Mononuclear cell (primary cell): Measurements from ENCODE around the gene MB21D2. TPM values are rescaled to one million over a fixed set of nuclear protein-coding genes. Genes with fewer than 3 reads are reported as not detected.
"Not testable (repeated sequence)": the region's sequence is repeated elsewhere in the genome, so short reads cannot be mapped to it uniquely, and the experiment has no call there.

Experiments
- H3K27me3 ChIP-seq: 2 replicates; pipeline ENCODE4 v1.6.0; 2011; ENCODE audit warnings: low read length, control low read depth; ENCODE audit not compliant: insufficient read depth
- H3K4me1 ChIP-seq: 2 replicates; pipeline ENCODE4 v1.5.1; 2011; ENCODE audit warnings: mild to moderate bottlenecking, low read length, control low read depth; ENCODE audit not compliant: insufficient read depth
- H3K4me3 ChIP-seq: 2 replicates; pipeline ENCODE4 v1.5.1; 2011; ENCODE audit warnings: mild to moderate bottlenecking, low read length, moderate library complexity
- H3K9me3 ChIP-seq: 2 replicates; pipeline ENCODE4 v1.5.1; 2011; ENCODE audit warnings: low read depth, mild to moderate bottlenecking, control low read depth, low read length
- total RNA-seq: library from RNA; depleted of rRNA; stranded (reverse); fragments of >200 nt; gene quantifications from one replicate; pipeline ENCODE4 v1.2.3, GENCODE V29; 2012

Gene MB21D2
- total RNA-seq, 1 donor = 8.7 TPM

GRCh38 chr3:192867645-192868044 lies 50.0 kb downstream of the MB21D2 start:
- no peaks in the 10 kb centered on the region for H3K27me3 ChIP-seq
- H3K4me1 ChIP-seq = no peaks in the 10 kb centered on the region
- H3K9me3 ChIP-seq = no peaks in the 10 kb centered on the region
- H3K4me3 ChIP-seq = no peak overlapping the region

GRCh38 chr3:192866804-192867203 lies 50.9 kb downstream of the MB21D2 start:
- H3K27me3 ChIP-seq = no peaks in the 10 kb centered on the region
- no peaks in the 10 kb centered on the region for H3K9me3 ChIP-seq
- H3K4me3 ChIP-seq = no peak overlapping the region
- H3K4me1 ChIP-seq = no peaks in the 10 kb centered on the region

GRCh38 chr3:192864941-192865340 lies 52.7 kb downstream of the MB21D2 start:
- no peaks in the 10 kb centered on the region for H3K27me3 ChIP-seq
- no peak overlapping the region for H3K4me3 ChIP-seq
- H3K9me3 ChIP-seq = no peaks in the 10 kb centered on the region
- H3K4me1 ChIP-seq = no peaks in the 10 kb centered on the region

GRCh38 chr3:192863091-192863420 lies 54.6 kb downstream of the MB21D2 start:
- no peaks in the 10 kb centered on the region for H3K9me3 ChIP-seq
- H3K4me1 ChIP-seq = no peaks in the 10 kb centered on the region
- H3K27me3 ChIP-seq = no peaks in the 10 kb centered on the region
- H3K4me3 ChIP-seq = no peak overlapping the region

DNA sequence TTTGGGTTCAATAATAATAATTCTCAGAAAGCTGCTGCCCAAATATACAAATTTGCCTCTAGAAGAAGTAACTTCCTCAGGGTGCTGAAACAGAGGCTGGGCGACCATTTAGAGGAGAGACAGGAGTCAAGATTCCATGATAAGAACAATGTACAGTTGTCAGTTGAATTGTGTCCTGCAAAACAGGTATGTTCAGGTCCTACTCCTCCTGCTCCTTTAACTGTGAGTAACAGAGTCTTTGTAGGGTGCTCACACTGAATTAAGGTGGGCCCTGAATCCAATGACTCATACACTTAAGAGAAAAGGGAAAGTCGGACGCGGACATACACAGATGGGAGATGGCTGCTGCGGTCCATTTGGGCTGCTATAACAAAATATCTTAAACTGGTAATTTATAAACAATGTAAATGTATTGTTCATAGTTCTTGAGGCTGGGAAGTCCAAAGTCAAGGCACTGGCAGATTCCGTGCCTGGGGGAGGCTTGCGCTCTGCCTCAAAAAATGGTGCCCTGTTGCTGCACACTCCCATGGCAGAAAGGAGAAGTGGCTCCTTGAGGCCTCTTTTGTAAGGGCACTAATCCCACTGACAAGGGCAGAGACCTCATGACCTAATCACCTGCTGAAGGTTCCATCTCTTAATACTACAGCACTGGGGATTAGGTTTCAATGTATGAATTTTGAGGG lies 55.1 kb downstream of the MB21D2 start:
- H3K4me3 ChIP-seq = no peak overlapping the region
- no peaks in the 10 kb centered on the region for H3K9me3 ChIP-seq
- H3K27me3 ChIP-seq = no peaks in the 10 kb centered on the region

DNA sequence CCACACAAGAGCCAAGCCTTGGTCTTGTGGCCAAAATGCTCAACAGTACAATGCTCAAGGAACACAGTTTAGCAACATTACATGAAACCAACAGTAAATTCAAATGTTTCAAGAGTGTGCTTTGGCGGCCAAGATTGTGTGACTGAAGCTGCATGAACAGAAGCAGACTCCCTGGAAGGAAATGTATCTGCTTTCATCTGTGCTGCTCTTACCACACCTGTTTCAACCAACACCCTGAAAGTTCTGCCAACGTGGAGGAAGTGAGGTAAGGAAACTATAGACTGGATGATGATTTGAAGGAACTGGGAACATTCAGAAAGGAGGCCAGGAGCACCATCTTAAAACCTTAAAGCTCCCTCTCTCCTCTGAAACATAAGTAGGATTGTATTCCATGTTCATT lies 55.7 kb downstream of the MB21D2 start:
- Histone ChIP-seq H3K4me1 (no peaks in the 10 kb centered on the region), H3K4me3 (no peak overlapping the region), H3K9me3 (no peaks in the 10 kb centered on the region), H3K27me3 (no peaks in the 10 kb centered on the region)

More for the DNA sequence above, 55.1 kb downstream of the MB21D2 start:
- no peaks in the 10 kb centered on the region for H3K4me1 ChIP-seq

GRCh38 chr3:192860454-192860853 lies 57.2 kb downstream of the MB21D2 start:
- Histone ChIP-seq H3K4me3 (no peak overlapping the region), H3K9me3 (no peaks in the 10 kb centered on the region), H3K27me3 (no peaks in the 10 kb centered on the region), H3K4me1 (no peaks in the 10 kb centered on the region)

DNA sequence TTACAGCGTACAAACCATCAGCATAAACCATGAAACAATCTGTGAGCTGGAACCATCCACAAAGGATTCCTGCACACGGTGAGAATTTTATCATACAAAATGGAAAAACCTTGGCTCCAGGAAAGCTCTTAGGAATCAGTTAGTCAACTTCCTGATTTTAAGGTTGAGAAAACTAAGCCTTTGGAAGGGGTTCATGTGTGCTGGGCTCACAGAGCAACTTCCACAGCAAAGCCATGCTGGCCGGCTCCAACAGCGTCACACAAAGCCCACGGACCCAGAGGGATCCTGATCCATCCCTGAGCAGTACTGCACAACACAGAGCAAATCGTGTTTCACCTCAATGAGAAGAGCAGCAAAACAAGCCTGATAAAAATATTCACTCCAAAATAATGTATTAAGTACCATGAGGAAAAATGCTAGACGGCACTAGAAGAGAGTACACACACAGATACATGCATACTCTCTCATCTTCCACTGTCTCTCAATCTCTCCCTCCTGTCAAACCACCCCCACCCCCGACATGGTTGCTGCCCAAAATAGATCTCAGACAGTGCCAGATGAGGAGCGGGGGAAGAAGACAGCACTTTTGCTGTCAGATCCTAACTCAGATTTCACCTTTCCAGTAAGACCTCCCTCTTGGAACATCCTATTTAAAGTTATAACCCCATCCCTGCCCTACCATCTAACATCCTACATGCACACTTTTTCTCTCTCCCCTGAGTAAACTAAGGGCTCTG lies 58.6 kb downstream of the MB21D2 start:
- Histone ChIP-seq H3K27me3 (no peaks in the 10 kb centered on the region), H3K4me3 (no peak overlapping the region), H3K4me1 (no peaks in the 10 kb centered on the region), H3K9me3 (no peaks in the 10 kb centered on the region)

DNA sequence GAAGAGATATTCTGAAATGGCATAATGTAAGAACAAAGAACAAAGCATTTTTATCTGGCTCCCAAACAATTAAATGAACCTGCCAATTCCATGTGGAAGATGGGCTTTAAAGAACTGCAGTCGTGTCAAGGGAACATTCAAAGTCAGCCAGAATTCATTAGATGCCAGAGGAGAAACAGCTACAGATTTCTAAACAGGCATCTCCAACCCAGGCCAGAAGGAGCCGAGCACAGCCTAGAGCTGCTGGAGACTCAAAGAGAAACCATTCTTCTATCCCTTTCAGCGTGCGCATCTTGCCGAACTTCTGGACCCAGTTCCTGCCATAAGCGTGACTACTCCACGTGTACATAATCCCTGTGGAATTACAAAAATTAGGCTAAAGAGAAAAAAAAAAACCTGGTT lies 60.4 kb downstream of the MB21D2 start:
- no peaks in the 10 kb centered on the region for H3K9me3 ChIP-seq
- no peaks in the 10 kb centered on the region for H3K4me1 ChIP-seq
- H3K4me3 ChIP-seq = no peak overlapping the region
- H3K27me3 ChIP-seq = no peaks in the 10 kb centered on the region

DNA sequence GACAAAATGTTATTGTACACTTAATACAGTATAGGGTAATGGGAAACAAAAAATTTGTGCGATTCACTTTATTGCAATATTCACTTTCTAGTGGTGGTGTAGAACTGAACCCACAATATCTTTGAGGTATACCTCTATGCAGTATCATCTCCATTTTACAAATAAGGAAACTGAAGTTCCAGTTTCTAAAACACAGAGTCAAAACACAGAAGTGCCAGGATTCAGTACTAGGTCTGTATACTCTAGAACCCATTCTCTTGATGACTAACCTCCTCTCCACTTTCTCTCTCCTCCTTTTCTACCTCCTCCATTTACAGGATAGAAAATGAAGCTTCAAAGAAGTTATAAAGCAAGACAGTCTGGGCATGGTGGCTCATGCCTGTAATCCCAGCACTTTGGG lies 62.2 kb downstream of the MB21D2 start:
- no peaks in the 10 kb centered on the region for H3K4me1 ChIP-seq
- no peaks in the 10 kb centered on the region for H3K9me3 ChIP-seq
- H3K4me3 ChIP-seq = no peak overlapping the region
- H3K27me3 ChIP-seq = no peaks in the 10 kb centered on the region

- no peaks in the 10 kb centered on the region for H3K4me1 ChIP-seq
- H3K4me3 ChIP-seq = no peak overlapping the region
- H3K27me3 ChIP-seq = no peaks in the 10 kb centered on the region
- no peaks in the 10 kb centered on the region for H3K9me3 ChIP-seq
Measured at GRCh38 chr3:192851821-192852372, 65.8 kb downstream of the MB21D2 start.

GRCh38 chr3:192850451-192850981 lies 67.1 kb downstream of the MB21D2 start:
- no peak overlapping the region for H3K4me3 ChIP-seq
- no peaks in the 10 kb centered on the region for H3K27me3 ChIP-seq
- H3K4me1 ChIP-seq = no peaks in the 10 kb centered on the region
- no peaks in the 10 kb centered on the region for H3K9me3 ChIP-seq

GRCh38 chr3:192849821-192850220 lies 67.8 kb downstream of the MB21D2 start:
- H3K4me1 ChIP-seq, H3K27me3 ChIP-seq, H3K9me3 ChIP-seq, H3K4me3 ChIP-seq: not testable (repeated sequence)

DNA sequence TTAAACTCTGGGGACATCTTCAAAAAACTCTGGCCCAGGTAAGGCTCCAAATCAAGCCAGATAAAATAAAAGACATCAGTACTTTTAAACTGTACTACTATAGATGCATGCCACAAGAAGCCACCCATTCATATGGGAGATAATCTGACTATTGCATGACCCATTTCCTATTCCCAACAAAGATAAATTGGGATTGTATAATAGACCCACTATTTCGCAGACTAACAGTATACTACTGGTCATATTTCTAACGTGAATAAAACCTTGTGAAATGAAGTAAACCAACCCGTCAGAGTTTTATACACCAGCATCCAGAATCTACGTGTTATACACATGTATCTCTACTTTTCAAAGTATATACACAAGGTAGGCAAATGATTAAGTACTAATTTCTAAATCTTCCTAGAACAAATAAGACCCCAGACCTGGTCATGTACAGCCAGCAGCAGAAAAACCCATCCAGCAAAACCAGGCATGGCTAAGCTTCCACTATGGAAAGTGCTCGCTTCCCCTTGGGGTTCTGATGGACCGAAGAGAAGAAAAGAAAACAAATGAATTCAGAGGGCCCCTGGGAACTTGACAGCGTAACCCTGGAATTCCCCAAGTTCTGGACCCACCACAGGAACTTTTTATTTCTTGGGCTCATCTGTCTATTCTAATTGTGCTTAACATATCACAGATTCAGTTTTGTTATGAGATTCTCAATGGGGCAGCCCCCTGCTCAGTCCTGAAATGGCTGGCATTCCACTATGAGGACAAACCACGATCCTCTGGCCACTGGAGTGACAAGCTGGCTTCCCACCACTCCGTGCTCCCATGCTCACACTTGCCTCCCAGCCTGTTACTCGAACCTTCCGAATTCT lies 69.1 kb downstream of the MB21D2 start:
- Histone ChIP-seq H3K9me3 (no peaks in the 10 kb centered on the region), H3K4me3 (no peak overlapping the region), H3K27me3 (no peaks in the 10 kb centered on the region), H3K4me1 (no peaks in the 10 kb centered on the region)

DNA sequence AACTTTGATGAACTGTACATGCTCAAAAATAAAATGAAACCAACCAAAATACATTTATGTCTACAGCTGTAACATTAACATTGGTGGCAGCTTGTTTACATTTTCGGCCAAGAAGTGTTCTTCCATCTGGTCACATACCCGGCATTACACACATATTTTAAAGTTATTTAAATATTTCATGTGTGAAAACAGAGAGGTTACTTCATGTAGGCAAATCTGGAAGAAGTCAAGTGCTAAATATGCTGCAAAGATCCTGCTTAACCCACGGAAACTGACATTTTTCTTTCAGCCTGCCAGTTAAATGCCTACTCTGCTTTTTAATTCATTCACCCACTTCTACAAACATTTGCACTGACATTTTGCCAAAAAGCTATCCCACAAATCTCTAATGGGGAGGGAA lies 69.7 kb downstream of the MB21D2 start:
- Histone ChIP-seq H3K27me3 (no peaks in the 10 kb centered on the region), H3K4me3 (no peak overlapping the region), H3K4me1 (no peaks in the 10 kb centered on the region), H3K9me3 (no peaks in the 10 kb centered on the region)
